Breast epithelium (tissue), 4 donors: ENCODE results near the gene NT5DC1. TPM values are rescaled to one million over a fixed set of nuclear protein-coding genes. Genes with fewer than 3 reads are reported as not detected.
A peak's percentile ranks its signal among the peaks of the same experiment; 100 is the strongest.

ENCODE experiments used
- DNase-seq, 2 donors: peaks; one replicate each; pipeline ENCODE4 v3.0.0-alpha.2; 2019; ENCODE audit warnings: low spot score in 2 of 2
- H3K27ac ChIP-seq, 2 donors: fragments of 200-600 bp; sonication (generic) in 1 of 2; one replicate each; pipeline ENCODE4 v1.5.1; 2016 to 2019; ENCODE audit warnings: mild to moderate bottlenecking in 1 of 2
- H3K27me3 ChIP-seq, 2 donors: fragments of 200-600 bp; sonication (generic) in 1 of 2; one replicate each; pipeline versions ENCODE4 v1.5.1 to v1.6.0; 2017 to 2019; ENCODE audit warnings: control low read depth in 1 of 2, mild to moderate bottlenecking in 1 of 2
- H3K36me3 ChIP-seq: fragments of 200-600 bp; one replicate; pipeline ENCODE4 v1.5.1; 2019
- H3K4me1 ChIP-seq, 2 donors: fragments of 200-600 bp; sonication (generic); one replicate each; pipeline ENCODE4 v1.5.1; 2016 to 2019; ENCODE audit warnings: control low read depth in 1 of 2
- H3K4me3 ChIP-seq, 3 donors: fragments of 200-600 bp; sonication (generic); 1 replicate in 2 of 3; 2 replicates in 1 of 3; pipeline ENCODE4 v1.5.1; 2016 to 2019; ENCODE audit warnings: mild to moderate bottlenecking in 3 of 3, moderate library complexity in 2 of 3
- H3K9me3 ChIP-seq, 2 donors: fragments of 200-600 bp; sonication (generic) in 1 of 2; one replicate each; pipeline ENCODE4 v1.5.1; 2016 to 2019; ENCODE audit warnings: control low read depth in 1 of 2
- POLR2A ChIP-seq: fragments of 450-650 bp; IDR thresholded peaks from one replicate; pipeline ENCODE4 v1.6.1; 2016; ENCODE audit warnings: antibody characterized with exemption, mild to moderate bottlenecking, moderate library complexity
- POLR2AphosphoS5 ChIP-seq, 3 donors: sonication (generic); formaldehyde crosslinking; IDR thresholded peaks; one replicate each; pipeline ENCODE4 v1.6.1; 2017; ENCODE audit warnings: antibody characterized with exemption in 3 of 3
- intact Hi-C: fragments of 100-400 bp; cut with DNase I; formaldehyde crosslinking; loops from one replicate; pipeline ENCODE4 v1.15.1; 2023; ENCODE audit warnings: low total_unique reads
- total RNA-seq, 3 donors: library from RNA; depleted of rRNA; stranded (reverse); fragments of >200 nt; gene quantifications; one replicate each; pipeline ENCODE4 v1.1.0, GENCODE V29; 2016
- TF ChIP-seq, protein P1 (sequence below), 3 donors: fragments of 450-650 bp; IDR thresholded peaks; one replicate each; pipeline ENCODE4 v1.5.1; 2016 to 2017; ENCODE audit warnings: antibody characterized with exemption in 3 of 3, mild to moderate bottlenecking in 3 of 3, moderate library complexity in 3 of 3

Gene NT5DC1
- total RNA-seq, 3 donors from 2014 or later, result 11.2 to 13.3 (median 11.8) TPM

DNA sequence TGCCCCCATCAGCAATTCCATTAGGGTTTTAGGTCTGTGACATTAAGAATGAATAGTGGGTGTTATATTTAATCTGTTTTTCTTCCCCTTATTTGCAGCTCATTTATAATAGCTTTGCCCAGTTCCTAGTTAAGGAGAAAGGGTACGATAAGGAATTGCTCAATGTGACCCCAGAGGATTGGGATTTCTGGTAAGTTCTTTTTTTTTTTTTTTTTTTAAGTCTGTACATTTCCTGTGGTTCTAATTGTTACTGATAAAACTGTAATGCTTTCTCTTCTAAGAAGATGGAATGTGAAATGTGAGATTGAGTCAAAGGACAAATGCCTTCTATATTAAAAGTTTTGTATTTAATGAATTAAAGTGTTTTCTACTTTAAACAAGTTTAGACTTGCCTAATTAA is 5.5 kb downstream of the NT5DC1 start:
- H3K4me1 ChIP-seq, result peaks cover 0 to 10% of the 10 kb centered on the region in 2 donors
- H3K36me3 ChIP-seq, result no peaks in the 10 kb centered on the region
- peak overlapping the region in 1 of 2 donors; percentile 21 for H3K27ac ChIP-seq
- no peaks in the 10 kb centered on the region for H3K9me3 ChIP-seq
- intact Hi-C loops, result no loop called here
- no peak overlapping the region for H3K4me3 ChIP-seq
- no peak for DNase-seq
- H3K27me3 ChIP-seq, result no peaks in the 10 kb centered on the region
- TF ChIP-seq POLR2A (no peak), POLR2AphosphoS5 (IDR thresholded peaks at IDR 0.05) (no peak)
- TF ChIP-seq, protein P1, sequence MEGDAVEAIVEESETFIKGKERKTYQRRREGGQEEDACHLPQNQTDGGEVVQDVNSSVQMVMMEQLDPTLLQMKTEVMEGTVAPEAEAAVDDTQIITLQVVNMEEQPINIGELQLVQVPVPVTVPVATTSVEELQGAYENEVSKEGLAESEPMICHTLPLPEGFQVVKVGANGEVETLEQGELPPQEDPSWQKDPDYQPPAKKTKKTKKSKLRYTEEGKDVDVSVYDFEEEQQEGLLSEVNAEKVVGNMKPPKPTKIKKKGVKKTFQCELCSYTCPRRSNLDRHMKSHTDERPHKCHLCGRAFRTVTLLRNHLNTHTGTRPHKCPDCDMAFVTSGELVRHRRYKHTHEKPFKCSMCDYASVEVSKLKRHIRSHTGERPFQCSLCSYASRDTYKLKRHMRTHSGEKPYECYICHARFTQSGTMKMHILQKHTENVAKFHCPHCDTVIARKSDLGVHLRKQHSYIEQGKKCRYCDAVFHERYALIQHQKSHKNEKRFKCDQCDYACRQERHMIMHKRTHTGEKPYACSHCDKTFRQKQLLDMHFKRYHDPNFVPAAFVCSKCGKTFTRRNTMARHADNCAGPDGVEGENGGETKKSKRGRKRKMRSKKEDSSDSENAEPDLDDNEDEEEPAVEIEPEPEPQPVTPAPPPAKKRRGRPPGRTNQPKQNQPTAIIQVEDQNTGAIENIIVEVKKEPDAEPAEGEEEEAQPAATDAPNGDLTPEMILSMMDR (IDR thresholded peaks at IDR 0.05), result no peak

DNA sequence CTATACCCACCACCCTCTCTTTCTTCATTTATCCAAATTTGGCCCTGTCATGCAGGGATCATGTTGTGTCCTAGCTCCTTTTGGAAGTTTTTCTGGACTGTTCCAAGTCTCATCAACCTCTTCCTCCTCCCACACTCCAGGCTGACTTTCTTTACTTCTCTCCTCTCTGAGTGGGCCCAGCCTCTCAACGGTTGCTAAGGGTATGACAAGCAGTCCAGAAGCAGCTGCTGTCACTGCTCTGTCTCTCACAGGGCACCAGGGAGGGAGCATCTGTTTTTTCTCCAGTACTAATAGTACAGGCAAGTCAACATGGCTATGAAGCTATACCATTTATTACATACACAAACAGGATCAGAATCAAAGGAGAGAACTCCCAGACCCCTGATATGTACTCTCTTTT is 8.2 kb downstream of the NT5DC1 start:
- intact Hi-C loops, result no loop called here
- Histone ChIP-seq H3K4me1 (no peaks in the 10 kb centered on the region), H3K36me3 (no peaks in the 10 kb centered on the region), H3K27me3 (no peaks in the 10 kb centered on the region), H3K27ac (no peak overlapping the region), H3K4me3 (no peak overlapping the region), H3K9me3 (no peaks in the 10 kb centered on the region)
- DNase-seq, result no peak
- TF ChIP-seq, protein P1 (IDR thresholded peaks at IDR 0.05), result no peak
- TF ChIP-seq POLR2AphosphoS5 (IDR thresholded peaks at IDR 0.05) (no peak), POLR2A (no peak)

DNA sequence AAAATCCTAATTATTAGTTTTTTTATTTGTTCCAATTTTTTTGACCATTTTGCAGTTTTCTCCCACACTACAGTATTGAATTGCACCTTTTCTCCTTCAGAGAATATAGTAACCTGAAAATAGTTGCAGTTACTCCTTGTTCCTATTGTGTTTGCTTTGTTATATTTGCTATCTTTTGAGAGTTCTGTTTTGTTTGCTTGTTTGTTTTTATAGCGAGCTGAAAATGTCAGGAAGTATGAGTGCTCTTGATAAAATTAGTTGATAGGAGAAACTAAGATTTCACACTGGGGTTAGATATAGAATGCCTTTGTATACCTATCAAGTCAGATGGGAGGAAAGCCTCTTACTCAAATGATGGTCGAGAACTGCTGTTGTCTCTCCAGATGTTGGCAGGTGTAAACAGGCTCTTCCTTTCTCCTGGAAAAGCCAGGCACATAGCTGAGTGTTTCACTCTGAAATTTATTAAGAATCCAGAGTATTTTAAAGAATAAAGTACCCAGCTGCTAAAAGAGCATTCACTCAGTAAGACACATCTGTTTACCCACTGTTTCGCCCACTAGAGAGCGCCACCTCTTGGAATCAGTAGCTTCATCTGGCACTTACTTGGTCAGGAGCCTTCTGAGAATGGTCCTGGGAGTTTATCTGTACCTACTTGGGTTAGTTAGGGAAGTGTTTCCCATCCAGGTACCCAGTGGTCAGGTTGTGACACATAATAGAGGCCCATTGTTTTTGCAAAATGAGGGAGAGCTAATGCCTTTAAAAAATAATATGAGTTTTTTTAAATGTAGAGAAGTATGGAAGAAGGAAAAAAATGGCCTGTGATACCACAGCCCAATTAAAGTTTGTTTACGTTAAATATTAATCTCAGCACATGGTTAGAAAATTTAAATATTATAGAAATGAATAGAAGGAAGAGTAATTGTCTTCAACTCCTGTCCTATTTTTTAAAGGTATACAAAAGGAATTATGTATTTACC is 11.2 kb downstream of the NT5DC1 start:
- H3K4me3 ChIP-seq, result no peak overlapping the region

DNA sequence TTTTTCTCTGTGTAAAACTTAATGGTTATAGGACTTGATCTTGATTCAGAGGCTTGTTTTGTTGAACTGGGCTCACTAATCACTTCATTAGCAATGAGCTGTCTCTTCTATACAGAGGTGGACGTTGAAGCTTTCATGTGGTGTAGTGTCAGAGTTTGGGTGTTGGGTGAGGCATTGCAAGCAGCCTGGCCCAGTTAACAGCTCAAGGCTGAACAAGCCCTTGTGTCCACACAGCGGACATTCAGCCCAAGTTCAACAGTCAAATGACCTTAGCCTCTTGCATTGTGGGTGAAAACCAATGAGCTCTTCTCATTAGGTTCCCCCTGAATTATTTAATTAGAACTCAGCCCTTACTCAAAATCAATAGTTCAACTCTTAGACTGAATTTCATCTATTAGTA is 12.7 kb downstream of the NT5DC1 start:
- intact Hi-C loops, result no loop called here
- Histone ChIP-seq H3K36me3 (no peaks in the 10 kb centered on the region), H3K4me1 (no peaks in the 10 kb centered on the region), H3K4me3 (no peak overlapping the region), H3K27ac (no peak overlapping the region), H3K9me3 (no peaks in the 10 kb centered on the region), H3K27me3 (no peaks in the 10 kb centered on the region)
- no peak for TF ChIP-seq POLR2AphosphoS5 (IDR thresholded peaks at IDR 0.05)
- TF ChIP-seq, protein P1 (IDR thresholded peaks at IDR 0.05), result no peak
- no peak for TF ChIP-seq POLR2A
- no peak for DNase-seq

More for the DNA sequence above, 11.2 kb downstream of the NT5DC1 start:
- no peak for DNase-seq
- Histone ChIP-seq H3K27ac (no peak overlapping the region), H3K36me3 (no peaks in the 10 kb centered on the region), H3K9me3 (no peaks in the 10 kb centered on the region), H3K4me1 (no peaks in the 10 kb centered on the region), H3K27me3 (no peaks in the 10 kb centered on the region)
- TF ChIP-seq, protein P1 (IDR thresholded peaks at IDR 0.05), result no peak
- no peak for TF ChIP-seq POLR2AphosphoS5 (IDR thresholded peaks at IDR 0.05)
- intact Hi-C loops, result no loop called here

DNA sequence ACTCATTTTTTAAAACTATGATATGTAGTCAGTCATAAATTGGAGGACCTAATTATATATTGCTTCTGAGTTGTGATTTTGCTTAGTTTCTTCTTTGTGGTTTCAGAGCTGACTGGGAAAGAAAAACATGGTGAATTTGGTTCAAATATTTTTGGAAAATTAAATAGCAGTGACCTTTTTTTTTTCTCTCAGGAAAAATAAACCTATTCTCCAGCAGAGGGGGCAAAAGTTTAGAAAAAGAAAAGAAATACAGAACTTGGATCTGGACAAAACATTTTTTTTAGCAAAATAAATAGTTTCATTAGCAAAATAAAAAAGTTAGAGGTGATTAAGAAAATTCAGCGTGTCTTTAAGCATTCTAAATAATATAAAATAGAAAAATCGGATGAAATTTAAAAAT is 15.1 kb downstream of the NT5DC1 start:
- Histone ChIP-seq H3K36me3 (no peaks in the 10 kb centered on the region), H3K27ac (no peak overlapping the region), H3K27me3 (no peaks in the 10 kb centered on the region), H3K4me1 (no peaks in the 10 kb centered on the region), H3K9me3 (no peaks in the 10 kb centered on the region), H3K4me3 (no peak overlapping the region)
- TF ChIP-seq, protein P1 (IDR thresholded peaks at IDR 0.05), result no peak
- TF ChIP-seq POLR2A (no peak), POLR2AphosphoS5 (IDR thresholded peaks at IDR 0.05) (no peak)
- intact Hi-C loops, result no loop called here
- DNase-seq, result no peak
